IPS DF 6.9 (cell line): Measurements from ENCODE around the gene SAT1.

Experiments used
- DNase-seq: peaks from one replicate; pipeline ENCODE4 v3.0.0-alpha.2; 2013; ENCODE audit warnings: low read depth, low spot score
- H3K27ac ChIP-seq: one replicate; pipeline ENCODE4 v1.5.1; 2013; ENCODE audit warnings: low read length, control low read depth
- H3K27me3 ChIP-seq: 2 replicates; pipeline ENCODE4 v1.6.1; 2013; ENCODE audit warnings: mild to moderate bottlenecking, low read length; ENCODE audit not compliant: control insufficient read depth, insufficient read depth
- H3K36me3 ChIP-seq: 2 replicates; pipeline ENCODE4 v1.6.1; 2013; ENCODE audit warnings: low read length; ENCODE audit not compliant: control insufficient read depth, insufficient read depth
- H3K4me1 ChIP-seq: 2 replicates; pipeline ENCODE4 v1.6.1; 2013; ENCODE audit warnings: low read length; ENCODE audit not compliant: control insufficient read depth, insufficient read depth
- H3K4me3 ChIP-seq: 2 replicates; pipeline ENCODE4 v1.5.1; 2013; ENCODE audit warnings: mild to moderate bottlenecking, low read length
- H3K9me3 ChIP-seq: 2 replicates; pipeline ENCODE4 v1.6.1; 2013; ENCODE audit warnings: low read length, inconsistent platforms; ENCODE audit not compliant: control insufficient read depth, insufficient read depth
- WGBS: extraction: QIAGEN DNeasy Blood & Tissue Kit; methylation state at CpG from one replicate; pipeline ENCODE4 v1.1.7; 2013; ENCODE audit warnings: mixed read lengths, missing lambda C conversion rate; ENCODE audit not compliant: insufficient read length, insufficient coverage; 5-methylcytosine and 5-hydroxymethylcytosine counted together

The SAT1 gene

GRCh38 chrX:23789386-23790154 lies 6.6 kb downstream of the SAT1 start:
- H3K27me3 ChIP-seq = no peaks in the 10 kb centered on the region
- peaks cover 1% of the 10 kb centered on the region; the same call in 1 of the 2 replicates for H3K4me1 ChIP-seq
- H3K9me3 ChIP-seq = no peaks in the 10 kb centered on the region
- H3K36me3 ChIP-seq = no peaks in the 10 kb centered on the region
- no peak overlapping the region for H3K4me3 ChIP-seq
- no peak for DNase-seq
- no CpG with 5 or more reads among the region's 8 CpGs for WGBS
- no peak overlapping the region for H3K27ac ChIP-seq

- Histone ChIP-seq H3K27me3 (no peaks in the 10 kb centered on the region), H3K9me3 (no peaks in the 10 kb centered on the region), H3K4me1 (peaks cover 1% of the 10 kb centered on the region; the same call in 1 of the 2 replicates), H3K36me3 (no peaks in the 10 kb centered on the region), H3K27ac (no peak overlapping the region), H3K4me3 (no peak overlapping the region)
- DNase-seq = no peak
- WGBS = no CpG with 5 or more reads among the region's 11 CpGs
These were observed 7.2 kb downstream of the SAT1 start for GRCh38 chrX:23790155-23790497.

GRCh38 chrX:23792861-23793553 lies 10.0 kb downstream of the SAT1 start:
- DNase-seq = no peak
- Histone ChIP-seq H3K36me3 (no peaks in the 10 kb centered on the region), H3K27ac (no peak overlapping the region), H3K27me3 (no peaks in the 10 kb centered on the region), H3K9me3 (no peaks in the 10 kb centered on the region), H3K4me1 (peaks cover 1% of the 10 kb centered on the region; the same call in 1 of the 2 replicates), H3K4me3 (no peak overlapping the region)
- WGBS = no CpG with 5 or more reads among the region's 6 CpGs

- no CpG with 5 or more reads among the region's 8 CpGs for WGBS
These were observed 12.2 kb downstream of the SAT1 start for GRCh38 chrX:23795221-23795620.

GRCh38 chrX:23797371-23798128 lies 14.6 kb downstream of the SAT1 start:
- no peak overlapping the region for H3K4me3 ChIP-seq
- no peaks in the 10 kb centered on the region for H3K9me3 ChIP-seq
- H3K27ac ChIP-seq = no peak overlapping the region
- DNase-seq = no peak
- no CpG with 5 or more reads among the region's 12 CpGs for WGBS
- H3K4me1 ChIP-seq = peaks cover 1% of the 10 kb centered on the region; the same call in 1 of the 2 replicates
- H3K27me3 ChIP-seq = no peaks in the 10 kb centered on the region
- no peaks in the 10 kb centered on the region for H3K36me3 ChIP-seq

More at GRCh38 chrX:23795221-23795620, 12.2 kb downstream of the SAT1 start:
- Histone ChIP-seq H3K4me3 (no peak overlapping the region), H3K36me3 (no peaks in the 10 kb centered on the region), H3K9me3 (no peaks in the 10 kb centered on the region), H3K27ac (no peak overlapping the region), H3K4me1 (peaks cover 1% of the 10 kb centered on the region; the same call in 1 of the 2 replicates), H3K27me3 (no peaks in the 10 kb centered on the region)
- DNase-seq = no peak

GRCh38 chrX:23799469-23800065 lies 16.6 kb downstream of the SAT1 start:
- H3K4me1 ChIP-seq = no peaks in the 10 kb centered on the region
- no peaks in the 10 kb centered on the region for H3K36me3 ChIP-seq
- WGBS = no CpG with 5 or more reads among the region's 6 CpGs
- no peaks in the 10 kb centered on the region for H3K27me3 ChIP-seq
- no peak overlapping the region for H3K4me3 ChIP-seq
- no peak overlapping the region for H3K27ac ChIP-seq
- no peaks in the 10 kb centered on the region for H3K9me3 ChIP-seq
- no peak for DNase-seq

- WGBS = no CpG with 5 or more reads among the region's 5 CpGs
- no peak overlapping the region for H3K4me3 ChIP-seq
- no peak overlapping the region for H3K27ac ChIP-seq
- DNase-seq = no peak
- no peaks in the 10 kb centered on the region for H3K9me3 ChIP-seq
- H3K27me3 ChIP-seq = no peaks in the 10 kb centered on the region
- no peaks in the 10 kb centered on the region for H3K36me3 ChIP-seq
- H3K4me1 ChIP-seq = no peaks in the 10 kb centered on the region
These were observed 19.5 kb downstream of the SAT1 start for GRCh38 chrX:23802431-23802830.

- no CpG with 5 or more reads among the region's 5 CpGs for WGBS
- Histone ChIP-seq H3K36me3 (no peaks in the 10 kb centered on the region), H3K4me3 (no peak overlapping the region), H3K27me3 (no peaks in the 10 kb centered on the region), H3K9me3 (no peaks in the 10 kb centered on the region), H3K27ac (no peak overlapping the region), H3K4me1 (no peaks in the 10 kb centered on the region)
- DNase-seq = no peak
These were observed 21.0 kb downstream of the SAT1 start for GRCh38 chrX:23803931-23804381.

- H3K4me1 ChIP-seq = no peaks in the 10 kb centered on the region
These were observed 21.6 kb downstream of the SAT1 start for GRCh38 chrX:23804578-23804977.

GRCh38 chrX:23805389-23805788 lies 22.4 kb downstream of the SAT1 start:
- no peak for DNase-seq
- Histone ChIP-seq H3K27me3 (no peaks in the 10 kb centered on the region), H3K9me3 (no peaks in the 10 kb centered on the region), H3K4me1 (no peaks in the 10 kb centered on the region), H3K4me3 (no peak overlapping the region), H3K36me3 (no peaks in the 10 kb centered on the region), H3K27ac (no peak overlapping the region)
- no CpG with 5 or more reads among the region's 9 CpGs for WGBS

More at GRCh38 chrX:23804578-23804977, 21.6 kb downstream of the SAT1 start:
- Histone ChIP-seq H3K27me3 (no peaks in the 10 kb centered on the region), H3K36me3 (no peaks in the 10 kb centered on the region), H3K4me3 (no peak overlapping the region), H3K27ac (no peak overlapping the region), H3K9me3 (no peaks in the 10 kb centered on the region)
- WGBS = no CpG with 5 or more reads among the region's 3 CpGs
- no peak for DNase-seq
